Stimulated activated CD4-positive, alpha-beta T cell treated with anti-CD3 and anti-CD28 coated beads, Interleukin-12 subunit alpha, Interleukin-12 subunit beta, amount 100 ng/mL, for 24 hours (primary cell): Measurements from ENCODE around the gene GLTPD2.

Experiments
- DNase-seq, 2 experiments: peaks; one replicate each; pipeline ENCODE4 v3.0.0-alpha.2; 2020; ENCODE audit warnings: low read depth in 2 of 2

Gene GLTPD2

DNA sequence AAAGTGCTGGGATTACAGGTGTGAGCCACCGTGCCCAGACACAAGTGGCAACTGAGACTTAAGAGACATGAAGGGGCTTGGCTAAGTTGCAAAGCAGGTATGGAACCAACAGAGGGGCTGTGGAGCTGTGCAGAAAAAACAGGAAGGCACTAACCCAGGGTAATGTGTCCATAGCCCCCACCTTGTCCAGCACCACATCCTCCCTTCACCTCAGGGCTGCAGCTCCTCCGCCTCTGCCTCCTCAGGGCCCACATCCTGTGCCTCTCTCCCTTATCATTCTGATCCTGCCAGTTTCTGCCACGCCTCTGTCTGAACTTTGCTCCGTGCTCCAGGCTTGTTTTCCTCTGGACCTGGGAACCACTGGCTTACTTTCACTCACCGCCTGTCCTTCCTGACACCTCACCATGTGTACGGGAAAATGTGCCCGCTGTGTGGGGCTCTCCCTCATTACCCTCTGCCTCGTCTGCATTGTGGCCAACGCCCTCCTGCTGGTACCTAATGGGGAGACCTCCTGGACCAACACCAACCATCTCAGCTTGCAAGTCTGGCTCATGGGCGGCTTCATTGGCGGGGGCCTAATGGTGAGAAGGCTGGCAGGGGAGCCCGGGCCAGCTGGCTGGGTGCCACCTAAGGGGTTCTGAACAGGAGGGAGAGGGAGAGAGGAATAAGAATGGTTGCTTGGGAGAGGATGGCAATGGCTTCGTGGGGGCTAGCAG, 17.1 kb upstream of the GLTPD2 start, which contains the start of gene TM4SF5:
TM4SF5 (plus strand) TSS at position 368 of the 716 bp plus-strand sequence; CDS start at position 405, 37 bp downstream.
- no peak for DNase-seq

GRCh38 chr17:4772235-4772613, 16.5 kb upstream of the GLTPD2 start:
- DNase-seq, result no peak

DNA sequence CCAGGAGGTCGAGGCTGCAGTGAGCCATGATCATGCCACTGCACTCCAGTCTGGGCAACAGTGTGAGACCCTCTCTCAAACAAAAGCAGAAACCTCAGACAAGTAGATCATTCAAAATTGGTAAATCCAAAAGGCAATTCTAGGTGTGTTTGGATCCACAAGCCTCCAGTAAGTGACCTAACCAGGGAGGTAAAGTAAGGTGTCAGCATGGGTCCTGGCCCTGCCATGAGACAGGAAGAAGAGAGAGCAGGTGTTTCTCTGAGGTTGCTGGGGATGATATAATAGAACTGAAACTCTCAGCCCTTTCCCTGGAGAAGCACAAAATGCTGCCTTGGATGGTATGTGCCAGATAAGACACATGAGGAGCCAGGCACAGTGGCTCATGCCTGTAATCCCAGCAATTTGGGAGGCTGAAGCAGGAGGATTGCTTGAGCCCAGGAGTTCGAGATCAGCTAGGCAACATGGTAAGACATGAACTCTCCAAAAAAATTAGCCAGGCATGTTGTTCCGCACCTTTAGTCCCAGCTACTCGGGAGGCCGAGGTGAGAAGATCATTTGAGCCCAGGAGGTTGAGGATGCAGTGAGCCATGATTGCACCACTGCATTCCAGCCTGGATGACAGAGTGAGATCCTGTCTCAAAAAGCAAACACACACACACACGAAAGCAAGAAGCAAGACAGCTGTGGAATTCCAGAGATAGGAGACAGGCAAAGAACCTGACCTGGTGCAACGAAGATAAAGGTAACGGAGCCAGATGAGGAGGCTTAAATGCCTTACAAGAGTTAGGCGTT, 10.6 kb upstream of the GLTPD2 start:
- DNase-seq, result no peak

DNA sequence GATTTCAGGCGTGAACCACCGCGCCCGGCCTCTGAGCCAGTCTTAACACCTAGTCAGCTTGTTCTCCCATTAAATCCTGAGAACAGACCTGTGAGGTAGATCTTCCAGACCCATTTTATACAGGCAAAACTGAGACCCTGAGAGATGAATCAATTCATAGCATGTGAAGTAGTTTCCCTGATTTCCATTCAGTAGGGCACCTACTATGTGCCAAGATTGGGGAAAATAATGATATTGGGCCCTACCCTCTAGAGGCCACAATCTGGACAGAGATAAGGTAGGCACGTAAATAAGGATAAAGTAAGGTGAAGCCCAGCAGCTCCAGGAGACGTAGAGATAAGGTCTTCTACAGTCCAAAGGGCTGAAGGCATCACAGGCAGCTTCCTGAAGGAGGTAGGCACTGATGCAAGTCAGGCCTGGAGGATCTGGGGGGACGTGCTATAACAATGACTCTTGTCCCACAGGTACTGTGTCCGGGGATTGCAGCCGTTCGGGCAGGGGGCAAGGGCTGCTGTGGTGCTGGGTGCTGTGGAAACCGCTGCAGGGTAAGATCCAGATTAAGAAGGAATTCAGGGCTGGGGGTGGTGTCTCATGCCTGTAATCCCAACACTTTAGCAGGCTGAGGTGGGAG, 8.3 kb upstream of the GLTPD2 start:
- no peak for DNase-seq

- no peak for DNase-seq
Measured at GRCh38 chr17:4782652-4783051, 6.1 kb upstream of the GLTPD2 start.

DNA sequence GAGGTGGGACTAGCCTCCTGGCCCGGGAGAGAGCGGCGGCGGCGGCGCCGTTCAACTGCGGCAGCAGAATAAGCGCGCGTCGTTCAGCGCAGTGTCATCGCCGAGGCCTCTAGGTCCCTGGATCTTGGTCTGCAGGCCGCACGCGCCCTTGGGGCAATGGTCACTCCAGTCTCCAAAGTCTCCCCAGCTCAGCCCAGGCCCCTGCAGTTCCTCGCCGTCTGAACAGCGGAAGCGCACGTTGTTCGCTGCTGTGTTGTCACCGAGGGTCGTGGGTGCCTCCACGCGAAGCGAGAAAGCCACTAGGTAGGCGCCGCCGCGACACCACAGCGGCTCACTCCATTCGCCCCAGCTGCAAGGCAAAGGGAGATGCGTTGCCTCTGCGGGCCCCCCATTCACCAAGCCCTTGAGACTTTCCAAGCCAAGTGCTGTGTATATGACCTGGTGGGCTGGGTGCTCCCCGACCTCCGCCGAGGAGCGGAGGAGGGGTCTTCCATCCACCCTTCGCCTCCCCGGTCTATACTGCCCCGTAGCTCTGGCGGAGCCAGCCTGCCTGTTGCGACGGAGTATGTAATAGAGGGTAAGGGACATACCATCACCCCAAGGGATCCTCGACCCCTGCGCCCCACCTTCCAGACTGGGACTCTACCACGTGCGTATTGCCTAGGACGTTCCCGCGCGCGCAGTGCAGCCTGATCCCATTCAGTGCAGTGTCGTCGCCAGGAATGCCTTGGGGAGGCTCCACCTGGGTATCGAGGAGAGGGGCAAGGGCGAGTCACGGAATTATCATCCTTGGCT, 3.3 kb upstream of the GLTPD2 start:
- DNase-seq, result no peak

DNA sequence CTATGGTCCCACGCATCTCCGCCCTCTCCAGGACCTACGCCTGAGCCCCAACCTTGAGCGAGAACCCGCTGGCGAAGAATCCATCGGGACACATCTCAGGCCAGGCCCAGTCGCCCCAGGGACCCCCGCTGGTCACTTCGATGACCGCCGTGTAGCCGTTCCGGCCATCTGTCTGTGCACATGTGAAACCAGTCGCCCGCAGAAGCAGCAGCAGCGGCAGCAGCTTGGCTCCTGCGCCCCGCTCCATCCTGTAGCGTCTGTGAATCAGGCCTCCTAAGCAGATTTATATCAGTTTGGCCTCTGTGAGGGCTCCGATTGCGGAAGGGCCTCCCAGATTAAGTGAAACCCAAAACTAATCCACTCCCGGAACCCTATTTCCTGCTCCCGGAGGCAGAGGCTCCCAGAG, 2.7 kb upstream of the GLTPD2 start, which contains the start of gene VMO1:
VMO1 (minus strand) TSS at position 259 of the 406 bp plus-strand sequence; CDS start at position 247, 12 bp downstream.
- no peak for DNase-seq

DNA sequence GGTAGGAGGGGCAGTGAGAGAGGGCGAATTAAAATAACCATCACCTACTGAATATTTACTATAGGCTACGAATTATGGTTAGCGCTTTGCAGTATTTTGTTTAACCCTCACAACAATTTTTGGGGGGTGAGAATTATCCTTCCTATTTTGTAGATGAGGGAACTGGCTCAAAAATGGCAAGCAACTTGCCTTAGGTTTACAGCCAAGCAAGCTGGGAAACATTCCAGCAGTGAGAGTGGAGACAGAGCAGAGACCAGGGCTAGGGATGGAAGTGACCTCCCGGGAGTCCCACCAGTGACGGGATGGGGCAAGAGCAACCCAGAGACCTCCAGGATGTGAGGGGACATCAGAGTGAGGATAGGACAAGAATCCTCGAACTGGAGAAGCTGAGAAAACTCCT, 2.2 kb upstream of the GLTPD2 start:
- DNase-seq, result no peak

- no peak for DNase-seq
Measured at GRCh38 chr17:4788159-4788806, 481 bp upstream of the GLTPD2 start.

DNA sequence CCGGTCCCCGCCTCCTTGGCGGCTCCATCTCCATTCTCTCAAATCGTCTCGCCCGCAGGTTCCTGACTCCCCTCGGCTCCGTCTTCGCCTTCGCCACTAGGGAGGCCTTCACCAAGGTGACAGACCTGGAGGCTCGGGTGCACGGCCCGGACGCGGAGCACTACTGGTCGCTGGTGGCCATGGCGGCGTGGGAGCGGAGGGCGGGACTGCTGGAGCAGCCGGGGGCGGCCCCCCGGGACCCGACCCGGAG, 862 bp downstream of the GLTPD2 start:
- DNase-seq, result no peak

DNA sequence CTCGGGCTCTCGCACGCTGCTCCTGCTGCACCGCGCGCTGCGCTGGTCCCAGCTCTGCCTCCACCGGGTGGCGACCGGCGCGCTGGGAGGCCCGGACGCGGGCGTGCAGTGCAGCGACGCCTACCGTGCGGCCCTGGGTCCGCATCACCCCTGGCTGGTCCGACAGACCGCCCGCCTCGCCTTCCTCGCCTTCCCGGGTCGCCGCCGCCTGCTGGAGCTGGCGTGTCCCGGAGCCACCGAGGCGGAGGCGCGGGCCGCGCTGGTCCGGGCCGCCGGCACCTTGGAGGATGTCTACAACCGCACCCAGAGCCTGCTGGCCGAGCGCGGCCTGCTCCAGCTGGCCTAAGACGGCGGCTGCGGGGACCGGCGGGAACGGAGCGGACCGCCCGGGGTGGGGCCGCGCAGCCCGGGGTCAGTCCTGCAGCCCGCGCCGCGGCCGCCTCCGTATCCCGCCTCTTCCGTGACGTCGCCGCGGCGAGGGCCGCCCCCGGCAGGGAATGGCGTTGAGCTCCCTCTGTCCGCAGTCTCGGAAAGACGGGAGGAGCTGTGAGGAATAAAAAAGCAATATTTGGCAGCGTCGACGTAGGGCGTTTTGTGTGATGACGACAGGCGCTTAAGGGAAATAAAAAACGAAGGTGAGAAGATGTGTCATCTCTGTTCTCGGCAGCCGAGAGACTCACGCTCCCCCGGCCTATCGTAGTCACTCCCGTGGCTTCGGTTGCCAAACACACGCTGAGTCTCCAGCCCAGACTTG, 1.4 kb downstream of the GLTPD2 start:
- DNase-seq, result peak; percentile 57 to 72

- no peak for DNase-seq
Measured at GRCh38 chr17:4790705-4791088, 1.9 kb downstream of the GLTPD2 start.

DNA sequence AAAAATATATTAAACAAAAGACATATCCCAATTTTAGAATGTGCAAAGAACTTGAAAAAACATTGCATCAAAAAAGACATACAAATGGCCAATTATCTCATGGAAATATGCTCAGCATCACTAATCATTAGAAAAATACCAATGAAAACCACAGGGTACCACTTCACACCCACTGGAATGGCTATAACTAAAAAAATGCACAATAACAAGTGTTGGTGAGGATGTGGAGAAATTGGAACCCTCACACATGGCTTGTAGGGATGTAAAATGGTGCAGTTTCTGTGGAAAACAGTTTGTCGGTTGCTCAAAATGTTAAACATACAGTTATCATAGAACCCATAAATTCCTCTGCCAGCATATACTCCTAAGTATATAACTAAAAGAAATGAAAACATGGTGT, 6.4 kb downstream of the GLTPD2 start:
- no peak for DNase-seq

GRCh38 chr17:4796552-4796920, 7.8 kb downstream of the GLTPD2 start:
- DNase-seq, result peak in 1 of 2 experiments; percentile 52

GRCh38 chr17:4800462-4801196, 11.9 kb downstream of the GLTPD2 start:
- DNase-seq, result no peak

DNA sequence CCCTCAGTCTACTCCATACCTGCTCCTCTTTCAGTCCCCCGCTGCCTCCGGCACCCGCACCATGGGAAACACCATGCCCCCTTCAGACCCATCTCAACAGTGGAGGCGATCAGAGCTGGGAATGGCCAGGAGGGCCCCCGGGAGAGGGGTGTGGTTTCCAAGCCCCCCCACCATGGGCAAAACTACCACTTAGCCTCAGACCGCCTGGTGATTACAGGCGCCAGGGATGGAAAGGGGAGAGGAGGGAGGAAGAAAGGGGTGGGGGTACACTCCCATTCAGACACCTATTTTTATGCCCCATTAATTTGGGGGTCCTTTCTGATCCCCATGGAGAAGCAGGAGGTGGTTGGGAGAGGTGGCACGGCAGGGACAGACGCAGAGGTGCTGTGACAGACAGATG, 13.5 kb downstream of the GLTPD2 start, which contains the start of gene C17orf114:
C17orf114 (minus strand) TSS at position 101 of the 400 bp plus-strand sequence.
- DNase-seq, result no peak

GRCh38 chr17:4806456-4806776, 17.7 kb downstream of the GLTPD2 start:
- DNase-seq, result no peak

DNA sequence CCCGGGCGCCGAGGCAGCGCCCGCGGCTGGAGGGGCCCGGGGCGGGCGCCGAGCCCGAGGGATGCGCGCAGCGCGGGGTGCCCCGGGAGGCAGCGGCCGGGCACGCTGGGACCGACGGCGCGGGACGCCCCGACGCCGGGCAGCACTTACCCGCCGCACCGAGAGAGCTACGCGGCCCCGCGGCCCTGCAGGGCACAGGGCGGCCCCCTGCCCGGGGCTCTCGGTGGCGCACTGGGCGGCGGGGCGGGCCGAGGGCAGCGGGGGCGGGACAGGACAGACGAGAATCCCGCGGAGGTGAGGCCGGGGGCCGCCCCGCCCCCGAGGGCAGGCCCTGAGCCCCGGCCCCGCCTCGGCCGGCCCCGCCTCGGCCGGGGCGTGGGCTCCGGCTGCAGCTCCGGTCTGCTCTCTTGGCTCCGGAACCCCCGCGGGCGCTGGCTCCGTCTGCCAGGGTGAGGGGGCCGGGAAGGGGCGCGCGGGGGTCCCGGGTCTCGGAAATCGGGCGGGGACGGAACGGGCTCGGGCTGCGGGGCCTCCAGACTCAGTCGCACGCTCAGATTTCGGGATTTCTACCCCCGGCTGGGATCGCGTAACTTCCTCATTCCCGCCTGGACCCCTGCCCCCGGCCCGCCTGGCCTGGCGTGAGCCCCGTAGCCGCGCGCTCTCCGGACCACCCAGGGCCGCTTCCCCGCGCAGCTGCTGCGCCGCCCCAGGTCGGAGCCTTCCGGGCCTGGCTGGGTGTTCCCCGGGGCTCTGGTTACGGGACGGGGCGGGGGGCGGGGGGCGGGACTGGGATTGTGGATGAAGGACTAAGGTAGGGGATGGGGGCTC, 18.2 kb downstream of the GLTPD2 start, which contains the start of gene PLD2:
PLD2 (plus strand) TSS at position 376 of the 828 bp plus-strand sequence. CDS start 621 bp downstream, outside the sequence.
- peak; percentile 65 to 86 for DNase-seq
